GM12891 (cell line): ENCODE results near the gene HK3.

ENCODE experiments used
- DNase-seq: peaks from one replicate; pipeline ENCODE4 v3.0.0; 2011; ENCODE audit warnings: low spot score; ENCODE audit not compliant: insufficient read length
- FAIRE-seq: peaks from 2 replicates; lab custom pipeline; 2011; peaks lifted over from hg19 to GRCh38; lab: Jason Lieb, UNC
- PAX5 ChIP-seq: IDR thresholded peaks from 2 replicates; pipeline ENCODE4 v1.6.1; 2011; ENCODE audit warnings: low read length, moderate library complexity, mild to moderate bottlenecking; ENCODE audit not compliant: insufficient read depth, severe bottlenecking
- POLR2A ChIP-seq: IDR thresholded peaks from 2 replicates; pipeline ENCODE4 v1.6.1; 2011; ENCODE audit warnings: low read depth, low read length, control low read depth
- POLR2AphosphoS5 ChIP-seq: IDR thresholded peaks from 2 replicates; pipeline ENCODE4 v1.6.1; 2011; ENCODE audit warnings: low read depth, low read length, control low read depth
- POU2F2 ChIP-seq: IDR thresholded peaks from 2 replicates; pipeline ENCODE4 v1.6.1; 2011; ENCODE audit warnings: low read depth, mild to moderate bottlenecking, control low read depth, low read length, moderate library complexity
- SPI1 ChIP-seq: IDR thresholded peaks from 2 replicates; pipeline ENCODE4 v1.6.1; 2011; ENCODE audit warnings: low read depth, low read length, control low read depth
- TAF1 ChIP-seq: IDR thresholded peaks from 2 replicates; pipeline ENCODE4 v1.6.1; 2011; ENCODE audit warnings: low read depth, low read length, control low read depth

The HK3 gene

DNA sequence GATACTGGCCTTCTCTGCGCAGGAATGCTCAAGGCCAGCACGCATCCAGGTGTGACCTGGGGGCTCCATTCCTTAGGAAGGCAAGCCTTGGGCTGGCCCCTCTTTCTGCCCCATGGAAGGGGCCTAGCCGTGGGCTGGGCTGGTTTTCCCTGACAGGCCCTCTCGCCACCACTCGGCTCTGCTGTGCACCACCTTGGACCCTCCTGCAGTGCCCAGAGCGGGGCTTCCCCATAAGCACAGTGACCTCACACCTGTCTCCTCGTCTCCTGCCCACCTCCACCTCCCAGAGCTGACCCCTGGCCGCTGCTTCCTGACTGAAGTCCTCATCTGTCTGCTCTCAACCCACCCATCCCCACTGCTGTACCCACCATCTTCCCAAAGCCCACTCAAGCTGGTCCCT lies 67.7 kb downstream of the HK3 start:
- DNase-seq (no peak), FAIRE-seq (no peak)
- TF ChIP-seq POLR2A (no peak), POLR2AphosphoS5 (no peak), POU2F2 (no peak), TAF1 (no peak), SPI1 (no peak), PAX5 (no peak)

DNA sequence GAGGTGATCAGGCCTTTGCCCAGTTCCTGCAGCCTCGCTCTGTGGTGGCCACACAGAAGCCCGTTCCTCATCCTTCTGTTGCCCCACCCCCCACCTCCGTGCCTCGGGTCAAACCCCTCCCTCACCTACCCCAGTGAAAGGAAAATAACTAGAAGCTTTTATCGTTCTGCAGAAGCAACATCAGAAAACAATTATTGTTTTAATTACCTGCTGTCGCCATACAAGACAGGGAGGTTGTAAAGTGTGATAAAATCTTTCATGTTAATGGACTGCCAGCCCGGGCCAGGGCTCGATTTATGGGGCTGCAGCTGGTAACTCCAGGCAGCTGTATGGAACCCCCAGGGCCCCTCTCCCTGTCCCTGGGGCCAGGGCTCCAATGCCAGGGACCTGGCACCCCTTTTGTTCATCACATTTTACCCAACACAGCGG lies 68.1 kb downstream of the HK3 start:
- TF ChIP-seq POLR2AphosphoS5 (no peak), TAF1 (no peak)
- DNase-seq = no peak
- no peak for FAIRE-seq
